OCI-LY7 (cell line): ENCODE measurements around the gene ARPC1B.

Experiments
- CTCF ChIP-seq: fragments of 200-600 bp; sonication (generic); conservative IDR thresholded peaks from 2 replicates; pipeline ENCODE4 v1.5.1; 2014; ENCODE audit warnings: mild to moderate bottlenecking, antibody characterized with exemption, low read length, moderate library complexity, mixed read lengths
- EZH2phosphoT487 ChIP-seq: fragments of 200-600 bp; sonication (generic); IDR thresholded peaks from 2 replicates; pipeline ENCODE4 v1.6.1; 2018; ENCODE audit warnings: low read depth, borderline replicate concordance, mild to moderate bottlenecking, mixed run types, antibody characterized with exemption, low read length, moderate library complexity, mixed read lengths

DNA sequence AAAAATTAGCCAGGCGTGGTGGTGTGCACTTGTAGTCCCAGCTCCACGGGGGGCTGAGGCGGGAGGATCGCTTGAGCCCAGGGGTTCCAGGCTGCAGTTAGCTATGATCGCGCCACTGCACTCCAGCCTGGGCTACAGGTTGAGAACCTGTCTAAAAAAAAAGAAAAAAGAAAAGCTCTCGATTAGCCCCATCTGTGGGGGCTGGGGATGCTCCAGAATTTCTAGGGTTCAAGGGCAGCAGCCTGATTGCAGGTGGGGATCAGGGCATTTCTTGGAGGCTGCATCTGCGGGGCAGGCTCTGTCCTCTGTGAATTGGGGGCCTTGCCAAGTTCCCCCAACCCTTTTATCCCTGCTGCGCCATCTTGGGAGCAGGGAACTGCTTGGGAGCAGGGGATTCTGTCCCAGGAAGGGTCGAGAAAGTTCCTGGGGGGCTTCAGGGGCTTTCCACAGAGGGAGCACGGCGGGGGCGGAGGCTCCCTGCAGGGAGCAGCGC is 49.5 kb upstream of the ARPC1B start:
- no peak for TF ChIP-seq CTCF
- TF ChIP-seq EZH2phosphoT487: no peak
